ENCODE results near the gene TUSC7. TPM values are rescaled to one million over a fixed set of nuclear protein-coding genes. Genes with fewer than 3 reads are reported as not detected.

Gene TUSC7
- total RNA-seq (not detected), polyA plus RNA-seq (not detected)

DNA sequence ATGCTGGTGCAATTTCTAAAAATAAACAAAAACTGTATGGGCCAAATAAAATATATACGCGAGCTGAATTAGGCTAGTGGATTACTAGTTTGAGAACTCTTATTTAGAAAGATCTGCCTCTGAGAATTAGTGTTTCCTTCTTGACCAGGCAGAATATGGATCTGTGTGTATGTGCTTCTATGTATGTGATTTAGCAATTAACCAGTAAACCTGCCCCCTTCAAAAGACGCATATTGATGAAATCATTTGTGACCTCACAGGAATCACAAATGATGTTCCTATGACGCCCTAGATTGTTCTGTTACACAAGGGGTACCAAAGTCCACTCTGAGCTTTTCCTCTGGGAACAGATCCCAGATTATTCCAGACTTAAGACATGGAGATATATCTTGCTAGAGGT is at the start of gene TUSC7:
Gene TUSC7, plus strand, starts transcription at position 301 of the 400 bp plus-strand sequence.
- H3K4me1 Mint-ChIP-seq: no peaks in the 10 kb centered on the region
- Histone ChIP-seq H3K9me3 (ENCODE audit: control insufficient read depth in 2 of 2, low read length in 2 of 2) (no peaks in the 10 kb centered on the region), H3K27ac (ENCODE audit: insufficient read depth, low read length, poor library complexity, severe bottlenecking) (no peak within 1 kb of the TSS), H3K4me1 (ENCODE audit: control insufficient read depth, insufficient read depth, low read length, poor library complexity, severe bottlenecking) (no peaks in the 10 kb centered on the region), H3K36me3 (ENCODE audit: control insufficient read depth, insufficient read depth, low read length) (no peaks in the 10 kb centered on the region), H3K4me3 (ENCODE audit: low read depth, low read length) (no peak within 1 kb of the TSS), H3K27me3 (ENCODE audit: control insufficient read depth, insufficient read depth, low read length) (no peaks in the 10 kb centered on the region)
- H3K4me3 Mint-ChIP-seq: no peak within 1 kb of the TSS
- ATAC-seq (ENCODE audit: low read depth in 2 of 2) (no peak), DNase-seq (no peak)
- peaks cover 0 to 12% (median 2%) of the 10 kb centered on the region in 7 donors for H3K9me3 Mint-ChIP-seq
- peak within 1 kb of the TSS in 1 of 3 donors; percentile 6 for H3K27ac Mint-ChIP-seq
- no peaks in the 10 kb centered on the region for H3K27me3 Mint-ChIP-seq
- no peaks in the 10 kb centered on the region for H3K36me3 Mint-ChIP-seq

DNA sequence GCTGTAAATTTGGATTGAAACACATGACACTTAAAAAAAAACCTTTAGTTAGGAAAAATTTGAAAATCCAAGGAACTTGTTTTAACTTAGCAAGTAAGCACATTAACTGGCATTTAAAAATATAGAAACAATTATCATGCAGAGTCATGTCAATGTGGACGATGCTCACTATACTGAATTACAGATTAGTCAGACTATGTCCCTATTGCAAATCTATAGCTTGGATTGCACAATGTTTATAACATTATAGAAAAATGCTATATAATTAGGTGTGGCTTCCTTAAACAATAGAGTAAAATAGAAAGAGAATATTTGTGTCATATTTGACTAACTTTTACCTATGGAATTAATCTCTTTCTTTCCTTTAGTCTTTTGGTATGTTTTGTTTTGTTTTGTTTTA is 48.4 kb upstream of the TUSC7 start:
- Histone ChIP-seq H3K9me3 (ENCODE audit: control insufficient read depth in 2 of 2, low read length in 2 of 2) (no peaks in the 10 kb centered on the region), H3K4me3 (ENCODE audit: low read depth, low read length) (no peak overlapping the region), H3K27ac (ENCODE audit: insufficient read depth, low read length, poor library complexity, severe bottlenecking) (no peak overlapping the region), H3K36me3 (ENCODE audit: control insufficient read depth, insufficient read depth, low read length) (no peaks in the 10 kb centered on the region), H3K4me1 (ENCODE audit: control insufficient read depth, insufficient read depth, low read length, poor library complexity, severe bottlenecking) (no peaks in the 10 kb centered on the region), H3K27me3 (ENCODE audit: control insufficient read depth, insufficient read depth, low read length) (no peaks in the 10 kb centered on the region)
- Mint-ChIP-seq H3K4me3 (no peak overlapping the region), H3K36me3 (no peaks in the 10 kb centered on the region), H3K27me3 (no peaks in the 10 kb centered on the region), H3K9me3 (peaks cover 0 to 6% (median 5%) of the 10 kb centered on the region in 7 donors), H3K27ac (no peak overlapping the region), H3K4me1 (no peaks in the 10 kb centered on the region)
- DNase-seq (no peak), ATAC-seq (ENCODE audit: low read depth in 2 of 2) (no peak)

DNA sequence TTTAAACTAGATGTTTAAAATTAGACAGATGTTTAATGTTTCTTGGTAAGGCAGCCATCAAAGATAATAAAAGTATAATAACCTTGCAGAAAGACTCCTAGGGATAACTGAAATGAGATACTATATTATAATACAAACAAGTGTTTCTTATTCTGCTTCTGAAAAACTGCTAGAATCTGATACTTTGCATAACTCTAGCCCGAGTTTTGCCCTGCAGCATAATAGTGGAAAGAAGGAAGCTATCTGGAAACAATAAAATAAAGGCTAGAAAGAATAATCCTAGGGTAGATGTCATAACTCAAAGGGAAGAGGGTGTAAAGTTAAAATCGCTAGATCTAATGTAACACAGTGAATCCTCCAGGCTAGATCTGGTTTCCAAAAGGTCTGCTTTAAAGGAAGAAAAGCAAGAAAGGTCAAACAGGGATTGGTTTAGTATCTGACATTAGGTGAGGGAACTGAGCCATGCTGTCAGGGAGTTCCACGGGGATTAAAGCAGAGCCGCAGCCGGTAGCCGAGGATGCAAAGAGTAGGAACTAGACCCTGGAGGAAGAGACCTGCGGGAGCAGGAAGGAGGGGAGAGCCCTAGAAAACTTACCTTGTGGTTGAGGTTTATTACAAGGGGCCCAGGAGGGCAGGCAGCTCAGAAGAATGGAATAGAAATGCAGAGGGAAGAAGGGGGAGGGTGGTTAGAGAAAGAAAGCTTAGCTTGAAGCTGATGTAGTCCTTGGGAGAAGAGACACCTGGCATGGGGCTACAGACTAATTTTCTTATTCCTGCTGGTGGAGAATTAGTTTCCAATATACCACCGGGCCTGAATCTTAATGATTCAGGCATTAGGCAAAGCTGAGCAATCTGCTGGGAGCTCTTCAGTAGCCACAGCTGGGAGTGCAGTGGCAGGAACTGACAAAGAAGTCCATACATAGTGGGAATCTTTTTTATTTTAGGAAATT is 46.1 kb upstream of the TUSC7 start:
- no peak overlapping the region for H3K4me3 Mint-ChIP-seq
- H3K27me3 Mint-ChIP-seq: no peaks in the 10 kb centered on the region
- no peaks in the 10 kb centered on the region for H3K4me1 Mint-ChIP-seq
- H3K4me3 ChIP-seq (ENCODE audit: low read depth, low read length): no peak overlapping the region
- H3K36me3 Mint-ChIP-seq: no peaks in the 10 kb centered on the region
- H3K9me3 Mint-ChIP-seq: peaks cover 0 to 6% (median 3%) of the 10 kb centered on the region in 7 donors
- DNase-seq: no peak
- no peak overlapping the region for H3K27ac Mint-ChIP-seq
- H3K9me3 ChIP-seq (ENCODE audit: control insufficient read depth in 2 of 2, low read length in 2 of 2): no peaks in the 10 kb centered on the region
- ATAC-seq (ENCODE audit: low read depth in 2 of 2): no peak
- no peak overlapping the region for H3K27ac ChIP-seq (ENCODE audit: insufficient read depth, low read length, poor library complexity, severe bottlenecking)
- no peaks in the 10 kb centered on the region for H3K4me1 ChIP-seq (ENCODE audit: control insufficient read depth, insufficient read depth, low read length, poor library complexity, severe bottlenecking)
- H3K36me3 ChIP-seq (ENCODE audit: control insufficient read depth, insufficient read depth, low read length): no peaks in the 10 kb centered on the region
- no peaks in the 10 kb centered on the region for H3K27me3 ChIP-seq (ENCODE audit: control insufficient read depth, insufficient read depth, low read length)

DNA sequence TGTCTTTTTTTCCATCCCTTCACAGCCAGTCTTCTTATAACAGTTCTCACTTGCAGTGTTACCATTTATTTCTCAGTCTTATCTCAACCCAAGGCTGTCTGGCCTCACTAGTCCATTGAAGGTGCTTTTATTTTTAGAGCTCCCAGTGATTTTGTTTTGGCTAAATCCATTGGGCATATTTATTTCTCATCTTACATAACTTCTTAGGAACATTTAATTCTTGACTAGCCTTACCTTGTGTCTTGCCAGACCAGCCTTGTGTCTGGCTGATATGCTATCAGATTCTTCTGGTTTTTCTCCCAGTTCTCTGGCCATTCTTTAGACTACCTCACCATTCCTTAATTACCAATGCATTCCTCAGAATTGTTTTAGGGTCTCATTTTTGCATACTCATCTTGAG is 42.3 kb upstream of the TUSC7 start:
- Mint-ChIP-seq H3K4me3 (no peak overlapping the region), H3K27ac (no peak overlapping the region), H3K27me3 (no peaks in the 10 kb centered on the region), H3K36me3 (no peaks in the 10 kb centered on the region), H3K9me3 (peaks cover 0 to 12% (median 4%) of the 10 kb centered on the region in 7 donors), H3K4me1 (no peaks in the 10 kb centered on the region)
- DNase-seq (no peak), ATAC-seq (ENCODE audit: low read depth in 2 of 2) (no peak)
- Histone ChIP-seq H3K27me3 (ENCODE audit: control insufficient read depth, insufficient read depth, low read length) (no peaks in the 10 kb centered on the region), H3K27ac (ENCODE audit: insufficient read depth, low read length, poor library complexity, severe bottlenecking) (no peak overlapping the region), H3K9me3 (ENCODE audit: control insufficient read depth in 2 of 2, low read length in 2 of 2) (no peaks in the 10 kb centered on the region), H3K36me3 (ENCODE audit: control insufficient read depth, insufficient read depth, low read length) (no peaks in the 10 kb centered on the region), H3K4me1 (ENCODE audit: control insufficient read depth, insufficient read depth, low read length, poor library complexity, severe bottlenecking) (no peaks in the 10 kb centered on the region), H3K4me3 (ENCODE audit: low read depth, low read length) (no peak overlapping the region)

DNA sequence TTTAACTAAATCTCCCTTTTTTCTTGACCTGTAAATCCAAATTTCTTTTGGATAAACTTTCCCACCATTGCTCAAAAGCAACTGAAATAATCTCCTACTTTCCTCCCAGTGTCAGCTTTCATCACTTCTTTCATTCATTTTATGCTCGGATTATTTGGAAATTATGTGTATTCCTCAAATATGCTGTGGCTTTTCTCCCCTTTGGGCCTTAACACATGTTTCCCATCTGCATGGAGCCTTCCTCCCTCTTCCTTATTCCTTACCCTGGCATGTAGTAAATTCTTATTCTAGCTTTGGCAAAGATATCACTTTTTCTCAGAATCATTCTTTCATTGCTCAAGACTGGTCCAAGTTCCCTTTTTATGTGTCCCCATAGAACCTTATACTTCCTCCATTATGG is 41.8 kb upstream of the TUSC7 start:
- Histone ChIP-seq H3K9me3 (ENCODE audit: control insufficient read depth in 2 of 2, low read length in 2 of 2) (no peaks in the 10 kb centered on the region), H3K36me3 (ENCODE audit: control insufficient read depth, insufficient read depth, low read length) (no peaks in the 10 kb centered on the region), H3K27ac (ENCODE audit: insufficient read depth, low read length, poor library complexity, severe bottlenecking) (no peak overlapping the region), H3K4me1 (ENCODE audit: control insufficient read depth, insufficient read depth, low read length, poor library complexity, severe bottlenecking) (no peaks in the 10 kb centered on the region), H3K4me3 (ENCODE audit: low read depth, low read length) (no peak overlapping the region), H3K27me3 (ENCODE audit: control insufficient read depth, insufficient read depth, low read length) (no peaks in the 10 kb centered on the region)
- ATAC-seq (ENCODE audit: low read depth in 2 of 2) (no peak), DNase-seq (no peak)
- peaks cover 0 to 12% (median 4%) of the 10 kb centered on the region in 7 donors for H3K9me3 Mint-ChIP-seq
- H3K27ac Mint-ChIP-seq: no peak overlapping the region
- H3K36me3 Mint-ChIP-seq: no peaks in the 10 kb centered on the region
- H3K4me3 Mint-ChIP-seq: no peak overlapping the region
- H3K4me1 Mint-ChIP-seq: no peaks in the 10 kb centered on the region
- H3K27me3 Mint-ChIP-seq: no peaks in the 10 kb centered on the region

DNA sequence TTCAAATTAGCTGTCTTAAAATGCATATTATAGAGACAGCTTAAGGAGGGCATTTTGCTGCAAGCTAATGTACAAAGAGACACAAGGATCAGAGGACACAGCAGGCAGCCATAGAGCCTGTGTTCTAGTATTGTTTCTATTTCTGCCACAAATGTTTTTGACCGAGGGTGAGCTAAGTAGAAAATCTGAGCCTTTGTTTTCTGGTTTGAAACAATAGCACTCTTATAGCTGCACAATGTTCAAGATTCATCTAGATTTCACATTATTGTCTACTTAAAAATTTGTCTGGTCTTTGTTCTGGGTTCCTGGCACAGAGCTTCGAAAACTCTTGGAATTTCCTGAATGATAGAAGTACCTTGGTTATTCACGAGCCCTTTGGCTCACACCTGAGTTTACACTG is 40.0 kb upstream of the TUSC7 start:
- H3K4me3 ChIP-seq (ENCODE audit: low read depth, low read length): no peak overlapping the region
- no peaks in the 10 kb centered on the region for H3K4me1 Mint-ChIP-seq
- no peaks in the 10 kb centered on the region for H3K27me3 ChIP-seq (ENCODE audit: control insufficient read depth, insufficient read depth, low read length)
- H3K36me3 ChIP-seq (ENCODE audit: control insufficient read depth, insufficient read depth, low read length): no peaks in the 10 kb centered on the region
- H3K4me1 ChIP-seq (ENCODE audit: control insufficient read depth, insufficient read depth, low read length, poor library complexity, severe bottlenecking): no peaks in the 10 kb centered on the region
- H3K4me3 Mint-ChIP-seq: no peak overlapping the region
- H3K36me3 Mint-ChIP-seq: no peaks in the 10 kb centered on the region
- H3K27ac Mint-ChIP-seq: no peak overlapping the region
- DNase-seq (no peak), ATAC-seq (ENCODE audit: low read depth in 2 of 2) (no peak)
- H3K9me3 Mint-ChIP-seq: peaks cover 0 to 12% (median 3%) of the 10 kb centered on the region in 7 donors
- no peaks in the 10 kb centered on the region for H3K9me3 ChIP-seq (ENCODE audit: control insufficient read depth in 2 of 2, low read length in 2 of 2)
- H3K27me3 Mint-ChIP-seq: no peaks in the 10 kb centered on the region
- H3K27ac ChIP-seq (ENCODE audit: insufficient read depth, low read length, poor library complexity, severe bottlenecking): no peak overlapping the region

DNA sequence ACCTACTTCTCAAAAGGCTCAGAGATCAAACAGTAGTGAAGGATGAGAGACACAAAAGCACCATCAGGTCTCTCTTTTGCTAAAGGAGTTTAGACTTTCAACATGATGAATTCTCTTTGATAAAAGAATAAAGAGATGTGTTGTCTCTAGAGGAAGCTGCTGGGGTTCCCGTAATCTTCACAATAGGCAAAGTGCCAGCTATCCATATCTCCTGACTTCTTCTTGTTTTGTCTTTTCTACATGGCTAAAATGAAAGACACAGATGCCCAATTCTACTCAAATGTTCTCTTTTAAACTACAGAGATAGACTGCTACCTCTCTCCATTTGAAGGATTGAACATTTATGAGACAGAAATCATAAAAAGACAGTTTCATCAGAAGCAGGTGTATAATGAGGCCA is 38.4 kb upstream of the TUSC7 start:
- Histone ChIP-seq H3K4me1 (ENCODE audit: control insufficient read depth, insufficient read depth, low read length, poor library complexity, severe bottlenecking) (no peaks in the 10 kb centered on the region), H3K27me3 (ENCODE audit: control insufficient read depth, insufficient read depth, low read length) (no peaks in the 10 kb centered on the region), H3K36me3 (ENCODE audit: control insufficient read depth, insufficient read depth, low read length) (no peaks in the 10 kb centered on the region), H3K27ac (ENCODE audit: insufficient read depth, low read length, poor library complexity, severe bottlenecking) (no peak overlapping the region), H3K9me3 (ENCODE audit: control insufficient read depth in 2 of 2, low read length in 2 of 2) (no peaks in the 10 kb centered on the region), H3K4me3 (ENCODE audit: low read depth, low read length) (no peak overlapping the region)
- DNase-seq (no peak), ATAC-seq (ENCODE audit: low read depth in 2 of 2) (no peak)
- no peak overlapping the region for H3K27ac Mint-ChIP-seq
- H3K4me3 Mint-ChIP-seq: no peak overlapping the region
- H3K4me1 Mint-ChIP-seq: no peaks in the 10 kb centered on the region
- H3K27me3 Mint-ChIP-seq: no peaks in the 10 kb centered on the region
- peaks cover 3 to 18% (median 4%) of the 10 kb centered on the region in 7 donors for H3K9me3 Mint-ChIP-seq
- H3K36me3 Mint-ChIP-seq: no peaks in the 10 kb centered on the region

DNA sequence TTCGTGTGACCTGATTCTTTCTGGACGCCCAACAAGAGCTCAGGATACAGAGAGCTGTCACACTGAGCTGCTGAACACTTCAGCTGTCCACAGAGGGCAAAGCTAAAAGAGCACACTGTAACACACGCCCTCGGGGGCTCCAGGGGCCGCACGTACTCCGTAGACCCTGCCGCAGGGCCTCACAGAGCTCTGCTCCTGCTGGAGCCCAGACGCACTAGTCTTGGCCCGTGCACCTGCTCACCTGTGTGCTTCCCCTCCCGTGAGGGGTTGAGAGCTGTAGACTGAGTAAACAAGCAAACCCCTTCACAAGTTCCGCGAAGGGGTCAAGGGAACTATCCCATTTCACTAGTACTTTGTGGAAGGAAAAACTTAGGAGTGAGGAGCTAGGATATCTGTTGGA is 30.7 kb upstream of the TUSC7 start:
- no peak overlapping the region for H3K4me3 Mint-ChIP-seq
- Histone ChIP-seq H3K27me3 (ENCODE audit: control insufficient read depth, insufficient read depth, low read length) (no peaks in the 10 kb centered on the region), H3K27ac (ENCODE audit: insufficient read depth, low read length, poor library complexity, severe bottlenecking) (no peak overlapping the region), H3K9me3 (ENCODE audit: control insufficient read depth in 2 of 2, low read length in 2 of 2) (no peaks in the 10 kb centered on the region), H3K36me3 (ENCODE audit: control insufficient read depth, insufficient read depth, low read length) (no peaks in the 10 kb centered on the region), H3K4me3 (ENCODE audit: low read depth, low read length) (no peak overlapping the region), H3K4me1 (ENCODE audit: control insufficient read depth, insufficient read depth, low read length, poor library complexity, severe bottlenecking) (no peaks in the 10 kb centered on the region)
- H3K27ac Mint-ChIP-seq: no peak overlapping the region
- no peaks in the 10 kb centered on the region for H3K27me3 Mint-ChIP-seq
- H3K36me3 Mint-ChIP-seq: no peaks in the 10 kb centered on the region
- no peaks in the 10 kb centered on the region for H3K4me1 Mint-ChIP-seq
- peaks cover 4 to 12% (median 5%) of the 10 kb centered on the region in 7 donors for H3K9me3 Mint-ChIP-seq
- ATAC-seq (ENCODE audit: low read depth in 2 of 2) (no peak), DNase-seq (no peak)
